ENCODE results near the gene SLC38A7.

DNA sequence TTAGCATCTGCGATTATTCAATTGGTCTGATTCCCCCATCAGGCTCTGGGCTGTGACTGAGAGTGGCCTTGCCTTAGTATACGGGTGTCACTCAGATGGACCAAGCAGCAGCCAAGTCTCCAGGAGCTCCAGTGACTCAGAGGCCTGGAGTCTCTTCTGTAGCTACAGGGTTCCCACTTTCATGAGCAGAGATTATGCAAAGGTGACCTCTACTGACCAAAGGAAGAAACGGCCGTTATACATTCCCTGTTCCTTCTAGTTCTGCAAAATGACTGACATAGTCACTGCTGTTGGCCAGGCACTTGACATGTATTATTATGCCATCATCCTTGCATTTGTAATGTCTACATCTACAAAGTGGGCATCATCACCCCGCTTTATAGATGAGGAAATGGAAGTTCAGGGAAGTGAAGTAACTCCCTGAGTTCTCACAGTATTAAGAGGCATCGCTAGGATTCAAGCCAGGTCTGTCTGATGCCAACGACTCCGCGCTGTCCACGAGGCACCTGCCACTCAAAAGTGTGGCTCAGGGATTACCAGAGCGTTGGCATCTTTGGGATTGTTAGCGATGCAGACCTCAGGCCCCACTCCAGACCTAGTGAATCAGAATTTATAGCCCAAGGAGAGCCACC lies 23.3 kb downstream of the SLC38A7 start:
- TF ChIP-seq, protein P1, sequence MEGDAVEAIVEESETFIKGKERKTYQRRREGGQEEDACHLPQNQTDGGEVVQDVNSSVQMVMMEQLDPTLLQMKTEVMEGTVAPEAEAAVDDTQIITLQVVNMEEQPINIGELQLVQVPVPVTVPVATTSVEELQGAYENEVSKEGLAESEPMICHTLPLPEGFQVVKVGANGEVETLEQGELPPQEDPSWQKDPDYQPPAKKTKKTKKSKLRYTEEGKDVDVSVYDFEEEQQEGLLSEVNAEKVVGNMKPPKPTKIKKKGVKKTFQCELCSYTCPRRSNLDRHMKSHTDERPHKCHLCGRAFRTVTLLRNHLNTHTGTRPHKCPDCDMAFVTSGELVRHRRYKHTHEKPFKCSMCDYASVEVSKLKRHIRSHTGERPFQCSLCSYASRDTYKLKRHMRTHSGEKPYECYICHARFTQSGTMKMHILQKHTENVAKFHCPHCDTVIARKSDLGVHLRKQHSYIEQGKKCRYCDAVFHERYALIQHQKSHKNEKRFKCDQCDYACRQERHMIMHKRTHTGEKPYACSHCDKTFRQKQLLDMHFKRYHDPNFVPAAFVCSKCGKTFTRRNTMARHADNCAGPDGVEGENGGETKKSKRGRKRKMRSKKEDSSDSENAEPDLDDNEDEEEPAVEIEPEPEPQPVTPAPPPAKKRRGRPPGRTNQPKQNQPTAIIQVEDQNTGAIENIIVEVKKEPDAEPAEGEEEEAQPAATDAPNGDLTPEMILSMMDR (conservative IDR thresholded peaks at IDR 0.05; ENCODE audit: low read depth, low read length), result peak; percentile 53
- no peak for TF ChIP-seq EZH2 (IDR thresholded peaks at IDR 0.05; ENCODE audit: borderline replicate concordance, low read depth, low read length, poor library complexity, severe bottlenecking)
